ENCODE results near the gene SEMA6A. TPM values are rescaled to one million over a fixed set of nuclear protein-coding genes. Genes with fewer than 3 reads are reported as not detected.
A peak's percentile ranks its signal among the peaks of the same experiment; 100 is the strongest.

The SEMA6A gene
- total and polyA plus RNA-seq, 2 experiments from 2014 or later = 233 to 400 TPM

DNA sequence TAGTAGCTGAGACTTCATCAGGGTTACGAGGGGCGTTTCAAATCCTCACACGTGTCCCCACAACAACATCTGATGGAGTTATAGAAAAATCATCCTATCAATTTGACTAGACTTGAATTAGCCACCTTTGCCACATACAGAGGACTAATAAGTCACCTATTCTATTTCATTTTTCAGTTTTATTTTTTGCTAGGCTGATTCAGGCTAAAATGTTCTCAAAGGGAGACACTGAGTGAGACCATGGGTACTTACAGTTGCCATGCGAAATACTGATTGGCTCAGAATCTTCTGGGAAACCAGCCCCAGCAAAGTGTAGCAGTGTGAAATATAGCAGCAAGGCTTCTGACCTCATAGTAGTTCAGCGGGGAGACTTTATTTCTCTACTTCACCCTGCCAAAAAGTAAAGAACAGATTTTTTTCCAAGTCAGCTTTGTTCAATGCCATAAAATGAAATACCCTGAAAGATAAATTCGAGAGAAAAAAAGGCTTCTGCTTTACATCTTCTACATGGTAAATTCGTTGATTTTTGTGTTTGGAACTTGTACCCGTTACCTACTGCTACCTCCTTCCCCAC is 69.9 kb downstream of the SEMA6A start:
- Mint-ChIP-seq H3K36me3 (ENCODE audit: low read depth) (peaks cover 57% of the 10 kb centered on the region), H3K9me3 (no peaks in the 10 kb centered on the region), H3K27me3 (ENCODE audit: insufficient read depth, low read depth, poor library complexity) (peaks cover 8% of the 10 kb centered on the region), H3K27ac (no peak overlapping the region), H3K4me1 (peaks cover 76% of the 10 kb centered on the region), H3K4me3 (no peak overlapping the region)
- no peak for ATAC-seq
- H3K9me2 ChIP-seq (ENCODE audit: insufficient read depth) = no peaks in the 10 kb centered on the region
- DNase-seq (ENCODE audit: low spot score) = no peak
- peak overlapping the region; percentile 53 for H3K27ac ChIP-seq (ENCODE audit: low read depth)
- H3K4me3 ChIP-seq = no peak overlapping the region
- H3K79me2 ChIP-seq (replicated peaks; ENCODE audit: insufficient read depth) = peaks cover 100% of the 10 kb centered on the region
- H3K4me1 ChIP-seq (ENCODE audit: insufficient read depth) = peaks cover 94% of the 10 kb centered on the region
- H3F3A ChIP-seq (replicated peaks; ENCODE audit: low read depth) = peaks cover 4% of the 10 kb centered on the region; the same call in 1 of the 2 replicates
- TF ChIP-seq CREB1 (CRISPR knock-in tag; IDR thresholded peaks at IDR 0.05; ENCODE audit: low read depth) = no peak
- TF ChIP-seq, protein P1, sequence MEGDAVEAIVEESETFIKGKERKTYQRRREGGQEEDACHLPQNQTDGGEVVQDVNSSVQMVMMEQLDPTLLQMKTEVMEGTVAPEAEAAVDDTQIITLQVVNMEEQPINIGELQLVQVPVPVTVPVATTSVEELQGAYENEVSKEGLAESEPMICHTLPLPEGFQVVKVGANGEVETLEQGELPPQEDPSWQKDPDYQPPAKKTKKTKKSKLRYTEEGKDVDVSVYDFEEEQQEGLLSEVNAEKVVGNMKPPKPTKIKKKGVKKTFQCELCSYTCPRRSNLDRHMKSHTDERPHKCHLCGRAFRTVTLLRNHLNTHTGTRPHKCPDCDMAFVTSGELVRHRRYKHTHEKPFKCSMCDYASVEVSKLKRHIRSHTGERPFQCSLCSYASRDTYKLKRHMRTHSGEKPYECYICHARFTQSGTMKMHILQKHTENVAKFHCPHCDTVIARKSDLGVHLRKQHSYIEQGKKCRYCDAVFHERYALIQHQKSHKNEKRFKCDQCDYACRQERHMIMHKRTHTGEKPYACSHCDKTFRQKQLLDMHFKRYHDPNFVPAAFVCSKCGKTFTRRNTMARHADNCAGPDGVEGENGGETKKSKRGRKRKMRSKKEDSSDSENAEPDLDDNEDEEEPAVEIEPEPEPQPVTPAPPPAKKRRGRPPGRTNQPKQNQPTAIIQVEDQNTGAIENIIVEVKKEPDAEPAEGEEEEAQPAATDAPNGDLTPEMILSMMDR (conservative IDR thresholded peaks at IDR 0.05; ENCODE audit: low read depth in 2 of 2) = no peak
- no peak for TF ChIP-seq NANOG (IDR thresholded peaks at IDR 0.05; ENCODE audit: borderline replicate concordance)
- no peak for TF ChIP-seq ZNF331 (CRISPR knock-in tag; IDR thresholded peaks at IDR 0.05; ENCODE audit: low read depth)
- no peak for TF ChIP-seq ZNF114 (CRISPR knock-in tag; IDR thresholded peaks at IDR 0.05)
- TF ChIP-seq, protein P2, sequence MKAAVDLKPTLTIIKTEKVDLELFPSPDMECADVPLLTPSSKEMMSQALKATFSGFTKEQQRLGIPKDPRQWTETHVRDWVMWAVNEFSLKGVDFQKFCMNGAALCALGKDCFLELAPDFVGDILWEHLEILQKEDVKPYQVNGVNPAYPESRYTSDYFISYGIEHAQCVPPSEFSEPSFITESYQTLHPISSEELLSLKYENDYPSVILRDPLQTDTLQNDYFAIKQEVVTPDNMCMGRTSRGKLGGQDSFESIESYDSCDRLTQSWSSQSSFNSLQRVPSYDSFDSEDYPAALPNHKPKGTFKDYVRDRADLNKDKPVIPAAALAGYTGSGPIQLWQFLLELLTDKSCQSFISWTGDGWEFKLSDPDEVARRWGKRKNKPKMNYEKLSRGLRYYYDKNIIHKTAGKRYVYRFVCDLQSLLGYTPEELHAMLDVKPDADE (IDR thresholded peaks at IDR 0.05) = no peak
- TF ChIP-seq, protein P3, sequence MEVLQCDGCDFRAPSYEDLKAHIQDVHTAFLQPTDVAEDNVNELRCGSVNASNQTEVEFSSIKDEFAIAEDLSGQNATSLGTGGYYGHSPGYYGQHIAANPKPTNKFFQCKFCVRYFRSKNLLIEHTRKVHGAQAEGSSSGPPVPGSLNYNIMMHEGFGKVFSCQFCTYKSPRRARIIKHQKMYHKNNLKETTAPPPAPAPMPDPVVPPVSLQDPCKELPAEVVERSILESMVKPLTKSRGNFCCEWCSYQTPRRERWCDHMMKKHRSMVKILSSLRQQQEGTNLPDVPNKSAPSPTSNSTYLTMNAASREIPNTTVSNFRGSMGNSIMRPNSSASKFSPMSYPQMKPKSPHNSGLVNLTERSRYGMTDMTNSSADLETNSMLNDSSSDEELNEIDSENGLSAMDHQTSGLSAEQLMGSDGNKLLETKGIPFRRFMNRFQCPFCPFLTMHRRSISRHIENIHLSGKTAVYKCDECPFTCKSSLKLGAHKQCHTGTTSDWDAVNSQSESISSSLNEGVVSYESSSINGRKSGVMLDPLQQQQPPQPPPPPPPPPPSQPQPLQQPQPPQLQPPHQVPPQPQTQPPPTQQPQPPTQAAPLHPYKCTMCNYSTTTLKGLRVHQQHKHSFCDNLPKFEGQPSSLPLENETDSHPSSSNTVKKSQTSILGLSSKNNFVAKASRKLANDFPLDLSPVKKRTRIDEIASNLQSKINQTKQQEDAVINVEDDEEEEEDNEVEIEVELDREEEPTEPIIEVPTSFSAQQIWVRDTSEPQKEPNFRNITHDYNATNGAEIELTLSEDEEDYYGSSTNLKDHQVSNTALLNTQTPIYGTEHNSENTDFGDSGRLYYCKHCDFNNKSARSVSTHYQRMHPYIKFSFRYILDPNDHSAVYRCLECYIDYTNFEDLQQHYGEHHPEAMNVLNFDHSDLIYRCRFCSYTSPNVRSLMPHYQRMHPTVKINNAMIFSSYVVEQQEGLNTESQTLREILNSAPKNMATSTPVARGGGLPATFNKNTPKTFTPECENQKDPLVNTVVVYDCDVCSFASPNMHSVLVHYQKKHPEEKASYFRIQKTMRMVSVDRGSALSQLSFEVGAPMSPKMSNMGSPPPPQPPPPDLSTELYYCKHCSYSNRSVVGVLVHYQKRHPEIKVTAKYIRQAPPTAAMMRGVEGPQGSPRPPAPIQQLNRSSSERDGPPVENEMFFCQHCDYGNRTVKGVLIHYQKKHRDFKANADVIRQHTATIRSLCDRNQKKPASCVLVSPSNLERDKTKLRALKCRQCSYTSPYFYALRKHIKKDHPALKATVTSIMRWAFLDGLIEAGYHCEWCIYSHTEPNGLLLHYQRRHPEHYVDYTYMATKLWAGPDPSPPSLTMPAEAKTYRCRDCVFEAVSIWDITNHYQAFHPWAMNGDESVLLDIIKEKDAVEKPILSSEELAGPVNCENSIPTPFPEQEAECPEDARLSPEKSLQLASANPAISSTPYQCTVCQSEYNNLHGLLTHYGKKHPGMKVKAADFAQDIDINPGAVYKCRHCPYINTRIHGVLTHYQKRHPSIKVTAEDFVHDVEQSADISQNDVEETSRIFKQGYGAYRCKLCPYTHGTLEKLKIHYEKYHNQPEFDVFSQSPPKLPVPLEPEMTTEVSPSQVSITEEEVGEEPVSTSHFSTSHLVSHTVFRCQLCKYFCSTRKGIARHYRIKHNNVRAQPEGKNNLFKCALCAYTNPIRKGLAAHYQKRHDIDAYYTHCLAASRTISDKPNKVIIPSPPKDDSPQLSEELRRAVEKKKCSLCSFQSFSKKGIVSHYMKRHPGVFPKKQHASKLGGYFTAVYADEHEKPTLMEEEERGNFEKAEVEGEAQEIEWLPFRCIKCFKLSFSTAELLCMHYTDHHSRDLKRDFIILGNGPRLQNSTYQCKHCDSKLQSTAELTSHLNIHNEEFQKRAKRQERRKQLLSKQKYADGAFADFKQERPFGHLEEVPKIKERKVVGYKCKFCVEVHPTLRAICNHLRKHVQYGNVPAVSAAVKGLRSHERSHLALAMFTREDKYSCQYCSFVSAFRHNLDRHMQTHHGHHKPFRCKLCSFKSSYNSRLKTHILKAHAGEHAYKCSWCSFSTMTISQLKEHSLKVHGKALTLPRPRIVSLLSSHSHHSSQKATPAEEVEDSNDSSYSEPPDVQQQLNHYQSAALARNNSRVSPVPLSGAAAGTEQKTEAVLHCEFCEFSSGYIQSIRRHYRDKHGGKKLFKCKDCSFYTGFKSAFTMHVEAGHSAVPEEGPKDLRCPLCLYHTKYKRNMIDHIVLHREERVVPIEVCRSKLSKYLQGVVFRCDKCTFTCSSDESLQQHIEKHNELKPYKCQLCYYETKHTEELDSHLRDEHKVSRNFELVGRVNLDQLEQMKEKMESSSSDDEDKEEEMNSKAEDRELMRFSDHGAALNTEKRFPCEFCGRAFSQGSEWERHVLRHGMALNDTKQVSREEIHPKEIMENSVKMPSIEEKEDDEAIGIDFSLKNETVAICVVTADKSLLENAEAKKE (CRISPR knock-in tag; IDR thresholded peaks at IDR 0.05) = no peak
- peaks cover 96% of the 10 kb centered on the region for H4K20me1 ChIP-seq (replicated peaks; ENCODE audit: insufficient read depth)
- no peaks in the 10 kb centered on the region for H3K27me3 ChIP-seq (ENCODE audit: insufficient read depth)
- no peak overlapping the region for H3K4me2 ChIP-seq
- H2AFZ ChIP-seq = no peak overlapping the region
- H3K36me3 ChIP-seq (ENCODE audit: insufficient read depth) = peaks cover 46% of the 10 kb centered on the region

Measured in GM23338 (cell line).